Nephron progenitor cell (in vitro differentiated cells): Measurements from ENCODE around the gene KRTAP22-1.

Experiments used
- DNase-seq: peaks from one replicate; pipeline ENCODE4 v3.0.0; 2021
- H3K27ac Mint-ChIP-seq: 2 replicates; pipeline ENCODE4 v1.8.0; 2021; ENCODE audit warnings: mild to moderate bottlenecking, moderate library complexity, mixed read lengths
- H3K27me3 Mint-ChIP-seq: 2 replicates; pipeline ENCODE4 v1.8.0; 2021; ENCODE audit warnings: mild to moderate bottlenecking, low read depth, mixed read lengths; ENCODE audit not compliant: poor library complexity
- H3K36me3 Mint-ChIP-seq: 2 replicates; pipeline ENCODE4 v1.8.0; 2021; ENCODE audit warnings: low read depth, mixed read lengths
- H3K4me1 Mint-ChIP-seq: 2 replicates; pipeline ENCODE4 v1.8.0; 2021; ENCODE audit warnings: mixed read lengths
- H3K4me3 Mint-ChIP-seq: 2 replicates; pipeline ENCODE4 v1.8.0; 2021; ENCODE audit warnings: mild to moderate bottlenecking, moderate library complexity, mixed read lengths
- H3K9me3 Mint-ChIP-seq: 2 replicates; pipeline ENCODE4 v1.8.0; 2021; ENCODE audit warnings: mild to moderate bottlenecking, moderate library complexity, mixed read lengths
- TF ChIP-seq, protein P1 (sequence below): fragments of 200-600 bp; sonication (generic); IDR thresholded peaks from 2 replicates; pipeline ENCODE4 v1.5.0; 2021; ENCODE audit warnings: antibody characterized with exemption

Gene KRTAP22-1

DNA sequence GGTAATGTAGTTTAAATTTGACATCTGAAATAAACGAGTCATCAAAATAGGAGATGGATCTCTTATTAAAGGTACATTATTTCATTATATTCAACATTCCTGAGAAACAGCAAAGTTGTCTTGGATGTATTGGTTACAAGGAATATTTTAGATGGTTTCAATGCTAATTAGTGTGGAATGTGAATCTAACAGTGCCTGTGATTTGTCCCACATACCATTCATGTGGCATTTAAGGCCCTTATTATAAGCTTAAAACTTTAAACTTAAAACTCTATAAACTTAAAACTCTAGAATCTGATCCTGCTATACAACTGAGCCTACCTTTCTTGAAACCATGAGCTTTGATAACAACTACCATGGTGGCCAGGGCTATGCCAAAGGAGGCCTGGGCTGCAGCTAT, at the start of gene KRTAP22-1:
TSS of gene KRTAP22-1 (plus strand) at position 301 of the 400 bp plus-strand sequence.
- H3K9me3 Mint-ChIP-seq = peaks cover 11% of the 10 kb centered on the region
- no peaks in the 10 kb centered on the region for H3K36me3 Mint-ChIP-seq
- no peaks in the 10 kb centered on the region for H3K27me3 Mint-ChIP-seq
- TF ChIP-seq, protein P1, sequence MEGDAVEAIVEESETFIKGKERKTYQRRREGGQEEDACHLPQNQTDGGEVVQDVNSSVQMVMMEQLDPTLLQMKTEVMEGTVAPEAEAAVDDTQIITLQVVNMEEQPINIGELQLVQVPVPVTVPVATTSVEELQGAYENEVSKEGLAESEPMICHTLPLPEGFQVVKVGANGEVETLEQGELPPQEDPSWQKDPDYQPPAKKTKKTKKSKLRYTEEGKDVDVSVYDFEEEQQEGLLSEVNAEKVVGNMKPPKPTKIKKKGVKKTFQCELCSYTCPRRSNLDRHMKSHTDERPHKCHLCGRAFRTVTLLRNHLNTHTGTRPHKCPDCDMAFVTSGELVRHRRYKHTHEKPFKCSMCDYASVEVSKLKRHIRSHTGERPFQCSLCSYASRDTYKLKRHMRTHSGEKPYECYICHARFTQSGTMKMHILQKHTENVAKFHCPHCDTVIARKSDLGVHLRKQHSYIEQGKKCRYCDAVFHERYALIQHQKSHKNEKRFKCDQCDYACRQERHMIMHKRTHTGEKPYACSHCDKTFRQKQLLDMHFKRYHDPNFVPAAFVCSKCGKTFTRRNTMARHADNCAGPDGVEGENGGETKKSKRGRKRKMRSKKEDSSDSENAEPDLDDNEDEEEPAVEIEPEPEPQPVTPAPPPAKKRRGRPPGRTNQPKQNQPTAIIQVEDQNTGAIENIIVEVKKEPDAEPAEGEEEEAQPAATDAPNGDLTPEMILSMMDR = no peak
- H3K4me1 Mint-ChIP-seq = no peaks in the 10 kb centered on the region
- no peak for DNase-seq
- no peak within 1 kb of the TSS for H3K27ac Mint-ChIP-seq
- no peak within 1 kb of the TSS for H3K4me3 Mint-ChIP-seq

DNA sequence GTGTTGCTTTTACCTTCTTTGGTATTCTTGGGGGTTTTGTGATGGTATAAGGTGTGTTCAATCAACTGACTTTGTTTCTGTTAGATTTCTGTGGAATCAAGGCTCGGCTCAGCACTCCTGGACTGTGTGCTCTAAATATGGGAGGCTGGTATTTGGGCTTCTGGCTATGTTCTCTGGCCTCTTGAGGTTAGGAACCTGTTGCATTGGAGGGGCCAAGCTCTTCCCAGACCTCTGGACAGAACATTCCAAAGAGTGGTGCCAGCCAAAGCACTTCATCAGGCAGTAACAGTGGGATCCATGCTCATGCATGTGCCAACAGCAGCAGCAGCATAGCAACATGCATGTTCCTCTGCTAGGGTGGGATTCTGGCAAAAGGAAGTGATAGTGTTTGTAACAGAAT, 48.1 kb upstream of the KRTAP22-1 start:
- DNase-seq = no peak
- Mint-ChIP-seq H3K27ac (no peak overlapping the region), H3K4me3 (no peak overlapping the region), H3K9me3 (peaks cover 41% of the 10 kb centered on the region), H3K27me3 (peaks cover 3% of the 10 kb centered on the region), H3K4me1 (no peaks in the 10 kb centered on the region), H3K36me3 (no peaks in the 10 kb centered on the region)
- TF ChIP-seq, protein P1 = no peak

DNA sequence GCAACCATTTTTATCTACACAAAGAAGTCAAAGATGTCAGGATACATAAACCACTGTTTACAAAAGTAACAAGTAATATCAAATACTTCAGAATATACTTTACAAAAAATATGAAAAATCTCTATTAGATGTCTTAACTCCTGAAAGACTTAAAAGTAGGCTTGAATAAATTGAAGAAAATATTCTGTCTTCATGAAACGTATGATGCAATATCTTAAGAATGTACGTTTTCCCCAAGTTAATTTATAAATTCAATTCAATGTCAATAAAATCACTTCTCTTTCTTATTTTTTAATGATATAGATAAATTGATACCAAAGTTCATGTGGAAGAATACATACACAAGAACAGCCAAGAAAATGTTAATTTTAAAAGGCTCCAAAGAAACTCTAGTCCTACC, 45.8 kb upstream of the KRTAP22-1 start:
- H3K27ac Mint-ChIP-seq = no peak overlapping the region
- H3K4me3 Mint-ChIP-seq = no peak overlapping the region
- TF ChIP-seq, protein P1 = no peak
- H3K36me3 Mint-ChIP-seq = no peaks in the 10 kb centered on the region
- no peaks in the 10 kb centered on the region for H3K4me1 Mint-ChIP-seq
- no peak for DNase-seq
- H3K9me3 Mint-ChIP-seq = peaks cover 30% of the 10 kb centered on the region
- peaks cover 6% of the 10 kb centered on the region for H3K27me3 Mint-ChIP-seq

DNA sequence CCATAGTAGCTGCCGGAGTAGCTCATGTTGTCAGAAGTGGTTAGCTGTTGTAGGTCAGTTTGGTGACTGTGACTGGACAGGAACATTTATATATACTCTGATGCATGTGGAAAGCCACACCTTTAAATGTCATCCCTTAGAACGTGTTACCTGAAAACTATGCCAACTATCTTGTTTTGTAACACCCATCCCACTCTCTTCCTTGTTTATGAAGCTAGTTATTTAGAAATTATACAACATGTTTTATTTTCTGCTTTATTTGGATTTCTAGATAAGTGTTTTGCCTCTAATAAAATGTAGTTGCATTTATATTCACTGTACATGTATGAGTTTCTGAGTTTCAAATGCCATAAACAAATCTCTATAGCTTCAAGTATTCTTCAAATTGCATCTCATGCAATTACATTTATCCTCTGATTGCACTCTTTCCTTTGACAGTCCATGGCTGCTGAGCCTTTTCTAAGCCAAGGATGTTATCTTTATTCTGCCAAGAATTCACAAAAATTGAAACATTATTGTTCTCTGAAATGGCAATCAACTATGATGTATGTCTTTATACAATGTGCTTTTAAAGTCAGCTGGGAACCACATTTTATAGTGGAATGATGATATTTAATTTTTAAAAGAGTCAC, 39.5 kb upstream of the KRTAP22-1 start, which contains the start of gene KRTAP19-7:
TSS of gene KRTAP19-7 (minus strand) at position 51 of the 632 bp plus-strand sequence. CDS start at position 26, 25 bp downstream.
- H3K4me3 Mint-ChIP-seq = no peak within 1 kb of the TSS
- peaks cover 6% of the 10 kb centered on the region for H3K27me3 Mint-ChIP-seq
- no peak for DNase-seq
- TF ChIP-seq, protein P1 = no peak
- no peak within 1 kb of the TSS for H3K27ac Mint-ChIP-seq
- no peaks in the 10 kb centered on the region for H3K36me3 Mint-ChIP-seq
- no peaks in the 10 kb centered on the region for H3K4me1 Mint-ChIP-seq
- H3K9me3 Mint-ChIP-seq = peaks cover 8% of the 10 kb centered on the region

DNA sequence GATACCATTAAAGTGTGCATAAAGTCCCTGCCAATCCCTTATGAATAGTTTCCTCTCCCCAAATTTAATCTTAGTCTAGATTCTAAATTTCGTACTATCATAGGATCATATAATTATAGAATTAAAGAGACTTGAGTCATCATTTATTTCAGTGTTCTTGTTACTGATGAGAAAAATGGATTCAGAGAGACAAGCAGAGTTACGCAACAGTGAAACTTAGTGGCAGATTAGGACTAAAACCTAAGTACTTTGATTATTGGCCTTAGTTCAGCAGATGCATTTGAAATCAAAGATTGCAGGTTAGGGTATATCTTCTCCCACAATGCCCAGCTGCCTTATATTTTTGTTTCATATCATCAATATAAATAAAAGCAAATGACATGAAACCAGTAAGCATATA, 38.9 kb upstream of the KRTAP22-1 start:
- H3K27ac Mint-ChIP-seq = no peak overlapping the region
- H3K4me1 Mint-ChIP-seq = no peaks in the 10 kb centered on the region
- no peaks in the 10 kb centered on the region for H3K36me3 Mint-ChIP-seq
- H3K4me3 Mint-ChIP-seq = no peak overlapping the region
- TF ChIP-seq, protein P1 = no peak
- peaks cover 6% of the 10 kb centered on the region for H3K27me3 Mint-ChIP-seq
- no peak for DNase-seq
- peaks cover 8% of the 10 kb centered on the region for H3K9me3 Mint-ChIP-seq

DNA sequence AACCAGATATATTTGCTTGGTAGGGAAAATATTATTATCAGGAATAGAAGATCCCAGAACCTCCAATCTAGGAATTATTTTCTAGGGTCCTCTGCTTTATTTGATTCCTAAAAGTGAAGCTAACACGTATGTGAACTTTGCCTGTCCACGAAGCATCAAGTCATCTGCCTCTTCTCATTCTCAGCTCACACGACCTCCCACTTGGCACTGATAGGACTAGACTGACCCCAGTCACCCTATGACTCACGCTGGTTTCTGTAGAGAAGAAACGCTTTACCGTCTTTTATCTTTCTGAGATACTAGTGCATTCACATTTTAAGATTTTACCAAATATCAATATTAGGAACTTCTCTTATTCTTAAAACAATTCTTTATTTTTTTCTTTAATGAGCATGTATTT, 37.8 kb upstream of the KRTAP22-1 start:
- Mint-ChIP-seq H3K27me3 (peaks cover 6% of the 10 kb centered on the region), H3K27ac (no peak overlapping the region), H3K36me3 (no peaks in the 10 kb centered on the region), H3K4me1 (no peaks in the 10 kb centered on the region), H3K9me3 (peaks cover 8% of the 10 kb centered on the region), H3K4me3 (no peak overlapping the region)
- TF ChIP-seq, protein P1 = no peak
- no peak for DNase-seq
